Esophagus squamous epithelium (tissue), 5 donors: ENCODE data around the gene AKIRIN2. TPM values are rescaled to one million over a fixed set of nuclear protein-coding genes. Genes with fewer than 3 reads are reported as not detected.

Experiments used
- DNase-seq: peaks from one replicate; lab custom pipeline; 2025; lab: John Stamatoyannopoulos, UW
- H3K27ac ChIP-seq, 4 donors: fragments of 200-600 bp; sonication (generic); one replicate each; pipeline ENCODE4 v1.5.1; 2016 to 2019; ENCODE audit warnings: mild to moderate bottlenecking in 1 of 4
- H3K27me3 ChIP-seq, 4 donors: fragments of 200-600 bp; sonication (generic); 1 replicate in 3 of 4; 2 replicates in 1 of 4; pipeline versions ENCODE4 v1.5.1 to v1.6.0; 2017 to 2021; ENCODE audit warnings: antibody characterized with exemption in 1 of 4
- H3K36me3 ChIP-seq, 3 donors: fragments of 200-600 bp; sonication (generic); one replicate each; pipeline ENCODE4 v1.5.1; 2016 to 2019
- H3K4me1 ChIP-seq, 3 donors: fragments of 200-600 bp; sonication (generic); one replicate each; pipeline ENCODE4 v1.5.1; 2017 to 2019
- H3K4me3 ChIP-seq, 4 donors: fragments of 200-600 bp; sonication (generic); 1 replicate in 3 of 4; 2 replicates in 1 of 4; pipeline ENCODE4 v1.5.1; 2016 to 2019; ENCODE audit warnings: mild to moderate bottlenecking in 2 of 4, moderate library complexity in 1 of 4
- H3K9me3 ChIP-seq, 3 donors: fragments of 200-600 bp; sonication (generic); one replicate each; pipeline ENCODE4 v1.5.1; 2016 to 2019
- POLR2A ChIP-seq, 4 donors: fragments of 450-650 bp; IDR thresholded peaks; one replicate each; pipeline ENCODE4 v1.6.1; 2017; ENCODE audit warnings: antibody characterized with exemption in 4 of 4, mild to moderate bottlenecking in 4 of 4, moderate library complexity in 3 of 4
- WGBS, 2 donors: methylation state at CpG; one replicate each; pipeline ENCODE4 v1.1.5; 2018; 5-methylcytosine and 5-hydroxymethylcytosine counted together
- intact Hi-C: fragments of 100-400 bp; cut with DNase I; formaldehyde crosslinking; loops from one replicate; pipeline ENCODE4 v1.15.0; 2022
- total RNA-seq, 4 donors: library from RNA; depleted of rRNA; stranded (reverse); fragments of >200 nt; gene quantifications; one replicate each; pipeline ENCODE4 v1.1.0, GENCODE V29; 2016
- TF ChIP-seq, protein P1 (sequence below), 6 experiments: fragments of 450-650 bp in 4 of 6; fragments of 200-600 bp in 2 of 6; sonication (generic) in 2 of 6; IDR thresholded peaks; one replicate each; pipeline ENCODE4 v1.5.1; 2016 to 2019; ENCODE audit warnings: antibody characterized with exemption in 6 of 6, mild to moderate bottlenecking in 4 of 6, moderate library complexity in 4 of 6
- donor health status: DM: yes; HTN: yes; CAD: no.

The AKIRIN2 gene
- total RNA-seq, 4 donors from 2014 or later, result 13.8 to 36.7 (median 25.4) TPM

DNA sequence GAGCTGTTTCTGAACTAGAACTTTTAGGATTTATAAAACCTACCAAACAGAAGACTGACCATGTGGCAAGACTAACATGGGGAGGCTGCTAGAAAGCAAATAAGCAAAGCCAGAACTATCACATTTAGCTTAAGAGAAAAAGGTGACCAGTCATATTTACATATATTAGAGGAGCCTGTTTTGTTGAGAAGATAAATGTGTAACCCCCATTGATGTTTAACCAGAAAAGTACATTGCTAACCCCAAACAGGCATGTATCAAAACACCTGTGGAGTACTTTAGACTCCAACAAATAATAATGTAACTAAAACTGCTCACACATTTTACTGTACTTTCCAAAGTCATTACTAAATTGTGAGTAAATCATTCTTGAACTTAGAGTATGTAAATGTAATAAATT, 35.0 kb downstream of the AKIRIN2 start:
- no peaks in the 10 kb centered on the region for H3K27me3 ChIP-seq
- H3K4me1 ChIP-seq, result no peaks in the 10 kb centered on the region
- no peak for DNase-seq
- H3K9me3 ChIP-seq, result no peaks in the 10 kb centered on the region
- peaks cover 0 to 62% (median 0%) of the 10 kb centered on the region in 3 donors for H3K36me3 ChIP-seq
- H3K27ac ChIP-seq, result no peak overlapping the region
- no peak for TF ChIP-seq POLR2A (IDR thresholded peaks at IDR 0.05)
- TF ChIP-seq, protein P1, sequence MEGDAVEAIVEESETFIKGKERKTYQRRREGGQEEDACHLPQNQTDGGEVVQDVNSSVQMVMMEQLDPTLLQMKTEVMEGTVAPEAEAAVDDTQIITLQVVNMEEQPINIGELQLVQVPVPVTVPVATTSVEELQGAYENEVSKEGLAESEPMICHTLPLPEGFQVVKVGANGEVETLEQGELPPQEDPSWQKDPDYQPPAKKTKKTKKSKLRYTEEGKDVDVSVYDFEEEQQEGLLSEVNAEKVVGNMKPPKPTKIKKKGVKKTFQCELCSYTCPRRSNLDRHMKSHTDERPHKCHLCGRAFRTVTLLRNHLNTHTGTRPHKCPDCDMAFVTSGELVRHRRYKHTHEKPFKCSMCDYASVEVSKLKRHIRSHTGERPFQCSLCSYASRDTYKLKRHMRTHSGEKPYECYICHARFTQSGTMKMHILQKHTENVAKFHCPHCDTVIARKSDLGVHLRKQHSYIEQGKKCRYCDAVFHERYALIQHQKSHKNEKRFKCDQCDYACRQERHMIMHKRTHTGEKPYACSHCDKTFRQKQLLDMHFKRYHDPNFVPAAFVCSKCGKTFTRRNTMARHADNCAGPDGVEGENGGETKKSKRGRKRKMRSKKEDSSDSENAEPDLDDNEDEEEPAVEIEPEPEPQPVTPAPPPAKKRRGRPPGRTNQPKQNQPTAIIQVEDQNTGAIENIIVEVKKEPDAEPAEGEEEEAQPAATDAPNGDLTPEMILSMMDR (IDR thresholded peaks at IDR 0.05), result no peak
- intact Hi-C loops, result no loop called here
- H3K4me3 ChIP-seq, result no peak overlapping the region

GRCh38 chr6:87664921-87665485, 37.0 kb downstream of the AKIRIN2 start:
- TF ChIP-seq, protein P1 (IDR thresholded peaks at IDR 0.05), result no peak
- no peak for TF ChIP-seq POLR2A (IDR thresholded peaks at IDR 0.05)

GRCh38 chr6:87663434-87663833, 38.6 kb downstream of the AKIRIN2 start:
- TF ChIP-seq, protein P1 (IDR thresholded peaks at IDR 0.05), result no peak
- TF ChIP-seq POLR2A (IDR thresholded peaks at IDR 0.05), result no peak
- WGBS, 2 donors, result 78 to 85% methylated on average over 2 of the region's 2 CpGs
- no peak for DNase-seq
- H3K4me3 ChIP-seq, result no peak overlapping the region
- H3K4me1 ChIP-seq, result peaks cover 0 to 7% (median 0%) of the 10 kb centered on the region in 3 donors
- peaks cover 0 to 36% (median 0%) of the 10 kb centered on the region in 3 donors for H3K36me3 ChIP-seq
- H3K27me3 ChIP-seq, result no peaks in the 10 kb centered on the region
- H3K9me3 ChIP-seq, result no peaks in the 10 kb centered on the region
- intact Hi-C loops, result no loop called here
- no peak overlapping the region for H3K27ac ChIP-seq

More at GRCh38 chr6:87664921-87665485, 37.0 kb downstream of the AKIRIN2 start:
- H3K27ac ChIP-seq, result no peak overlapping the region
- no peaks in the 10 kb centered on the region for H3K27me3 ChIP-seq
- no peaks in the 10 kb centered on the region for H3K9me3 ChIP-seq
- H3K4me3 ChIP-seq, result no peak overlapping the region
- intact Hi-C loops, result no loop called here
- peaks cover 0 to 50% (median 0%) of the 10 kb centered on the region in 3 donors for H3K36me3 ChIP-seq
- peaks cover 0 to 5% (median 0%) of the 10 kb centered on the region in 3 donors for H3K4me1 ChIP-seq
- DNase-seq, result no peak

DNA sequence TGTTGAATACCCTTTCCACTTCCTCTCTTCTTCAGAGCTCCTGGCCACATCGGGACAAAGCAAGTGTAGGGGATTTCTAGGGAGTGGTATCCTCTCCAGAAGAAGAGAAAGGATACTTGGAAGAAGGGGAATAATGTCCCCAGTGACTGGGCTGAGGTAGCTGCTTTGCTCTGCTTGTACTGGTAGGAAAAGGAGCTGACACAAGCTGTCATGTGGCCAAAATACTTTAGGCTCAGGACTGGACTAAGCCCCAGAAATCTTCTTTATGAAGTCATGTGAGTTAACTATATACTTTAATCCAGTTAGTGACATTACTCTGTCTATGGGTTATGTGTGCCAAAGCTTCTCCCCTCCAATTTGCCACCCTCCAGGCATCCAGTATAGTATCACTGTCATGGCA, 40.5 kb downstream of the AKIRIN2 start:
- Histone ChIP-seq H3K9me3 (no peaks in the 10 kb centered on the region), H3K27ac (no peak overlapping the region), H3K27me3 (no peaks in the 10 kb centered on the region), H3K36me3 (peaks cover 0 to 37% (median 0%) of the 10 kb centered on the region in 3 donors), H3K4me3 (no peak overlapping the region), H3K4me1 (peaks cover 0 to 7% (median 0%) of the 10 kb centered on the region in 3 donors)
- DNase-seq, result no peak
- TF ChIP-seq, protein P1 (IDR thresholded peaks at IDR 0.05), result no peak
- no peak for TF ChIP-seq POLR2A (IDR thresholded peaks at IDR 0.05)
- 77 to 86% methylated on average over 1 of the region's 1 CpG for WGBS, 2 donors
- intact Hi-C loops, result no loop called here

- Histone ChIP-seq H3K27me3 (no peaks in the 10 kb centered on the region), H3K4me1 (peaks cover 0 to 7% (median 0%) of the 10 kb centered on the region in 3 donors), H3K4me3 (no peak overlapping the region), H3K27ac (no peak overlapping the region), H3K36me3 (peaks cover 0 to 37% (median 0%) of the 10 kb centered on the region in 3 donors), H3K9me3 (no peaks in the 10 kb centered on the region)
- WGBS, 2 donors, result 94 to 100% methylated on average over 1 of the region's 1 CpG
- DNase-seq, result no peak
- intact Hi-C loops, result no loop called here
- TF ChIP-seq, protein P1 (IDR thresholded peaks at IDR 0.05), result no peak
- no peak for TF ChIP-seq POLR2A (IDR thresholded peaks at IDR 0.05)
Measured at GRCh38 chr6:87661016-87661415, 41.0 kb downstream of the AKIRIN2 start.
